Subcutaneous abdominal adipose tissue (tissue), 5 donors: ENCODE measurements around the gene HCAR2.

Experiments used
- H3K27ac ChIP-seq: one replicate; pipeline ENCODE4 v1.7.0; 2013; ENCODE audit warnings: low read depth, mild to moderate bottlenecking, inconsistent platforms, low read length, moderate library complexity
- H3K27me3 ChIP-seq, 5 donors: one replicate each; pipeline ENCODE4 v1.7.0; 2013; ENCODE audit warnings: low read length in 5 of 5, inconsistent platforms in 1 of 5; ENCODE audit not compliant: control insufficient read depth in 5 of 5, insufficient read depth in 4 of 5
- H3K36me3 ChIP-seq, 5 donors: one replicate each; pipeline ENCODE4 v1.7.0; 2013; ENCODE audit warnings: low read length in 5 of 5; ENCODE audit not compliant: control insufficient read depth in 5 of 5, insufficient read depth in 5 of 5
- H3K4me1 ChIP-seq, 5 donors: one replicate each; pipeline ENCODE4 v1.7.0; 2013; ENCODE audit warnings: low read length in 5 of 5, mild to moderate bottlenecking in 3 of 5, moderate library complexity in 1 of 5; ENCODE audit not compliant: control insufficient read depth in 5 of 5, insufficient read depth in 5 of 5
- H3K4me3 ChIP-seq, 5 donors: one replicate each; pipeline ENCODE4 v1.7.0; 2013; ENCODE audit warnings: low read length in 5 of 5, low read depth in 1 of 5
- H3K9ac ChIP-seq, 5 donors: one replicate each; pipeline ENCODE4 v1.7.0; 2013; ENCODE audit warnings: low read length in 5 of 5, mild to moderate bottlenecking in 4 of 5, moderate library complexity in 3 of 5
- H3K9me3 ChIP-seq, 5 donors: one replicate each; pipeline ENCODE4 v1.7.0; 2013; ENCODE audit warnings: low read length in 5 of 5; ENCODE audit not compliant: control insufficient read depth in 5 of 5
- donor health status: healthy.
- donor health status: healthy.
- donor health status: healthy.
- donor health status: healthy.
- donor health status: healthy.

Gene HCAR2

GRCh38 chr12:122732611-122733010, 29.5 kb upstream of the HCAR2 start:
- Histone ChIP-seq H3K9me3 (no peaks in the 10 kb centered on the region), H3K27ac (no peak overlapping the region), H3K4me1 (peaks cover 0 to 36% (median 35%) of the 10 kb centered on the region in 5 donors), H3K27me3 (no peaks in the 10 kb centered on the region), H3K4me3 (no peak overlapping the region), H3K9ac (no peak overlapping the region), H3K36me3 (no peaks in the 10 kb centered on the region)

GRCh38 chr12:122732170-122732569, 29.0 kb upstream of the HCAR2 start:
- Histone ChIP-seq H3K27ac (no peak overlapping the region), H3K9ac (no peak overlapping the region), H3K4me1 (peaks cover 0 to 40% (median 39%) of the 10 kb centered on the region in 5 donors), H3K27me3 (no peaks in the 10 kb centered on the region), H3K4me3 (no peak overlapping the region), H3K36me3 (no peaks in the 10 kb centered on the region), H3K9me3 (no peaks in the 10 kb centered on the region)

- no peaks in the 10 kb centered on the region for H3K36me3 ChIP-seq
- peak within 1 kb of the TSS; percentile 68 to 80 (median 76) for H3K4me3 ChIP-seq
- peak within 1 kb of the TSS; percentile 79 for H3K27ac ChIP-seq
- H3K9me3 ChIP-seq: no peaks in the 10 kb centered on the region
- H3K27me3 ChIP-seq: no peaks in the 10 kb centered on the region
- H3K4me1 ChIP-seq: peaks cover 0 to 55% (median 52%) of the 10 kb centered on the region in 5 donors
- H3K9ac ChIP-seq: peak within 1 kb of the TSS; percentile 38 to 76 (median 65)
Observed at GRCh38 chr12:122730215-122731014, 27.3 kb upstream of the HCAR2 start, which contains the start of gene HCAR1. HCAR1 (minus strand) TSS chr12:122730844; CDS start chr12:122730339, 505 bp downstream.

GRCh38 chr12:122729583-122730214, 26.5 kb upstream of the HCAR2 start:
- Histone ChIP-seq H3K27me3 (no peaks in the 10 kb centered on the region), H3K36me3 (no peaks in the 10 kb centered on the region), H3K9me3 (no peaks in the 10 kb centered on the region), H3K27ac (peak overlapping the region; percentile 79), H3K4me1 (peaks cover 0 to 58% (median 55%) of the 10 kb centered on the region in 5 donors), H3K4me3 (peak overlapping the region; percentile 68 to 80 (median 76)), H3K9ac (peak overlapping the region in 4 of 5 donors; percentile 55 to 76 (median 68))

GRCh38 chr12:122726080-122726558, 23.0 kb upstream of the HCAR2 start:
- H3K36me3 ChIP-seq: no peaks in the 10 kb centered on the region
- H3K4me3 ChIP-seq: peak overlapping the region in 2 of 5 donors; percentile 11 to 32
- peak overlapping the region in 2 of 5 donors; percentile 22 to 55 for H3K9ac ChIP-seq
- H3K9me3 ChIP-seq: no peaks in the 10 kb centered on the region
- no peaks in the 10 kb centered on the region for H3K27me3 ChIP-seq
- no peak overlapping the region for H3K27ac ChIP-seq
- peaks cover 0 to 74% (median 52%) of the 10 kb centered on the region in 5 donors for H3K4me1 ChIP-seq

GRCh38 chr12:122725452-122726079, 22.4 kb upstream of the HCAR2 start:
- peak overlapping the region in 1 of 5 donors; percentile 55 for H3K9ac ChIP-seq
- no peaks in the 10 kb centered on the region for H3K36me3 ChIP-seq
- H3K9me3 ChIP-seq: no peaks in the 10 kb centered on the region
- H3K4me1 ChIP-seq: peaks cover 0 to 70% (median 50%) of the 10 kb centered on the region in 5 donors
- H3K27me3 ChIP-seq: no peaks in the 10 kb centered on the region
- H3K27ac ChIP-seq: no peak overlapping the region
- H3K4me3 ChIP-seq: peak overlapping the region in 3 of 5 donors; percentile 11 to 32 (median 19)

GRCh38 chr12:122724641-122725243, 21.6 kb upstream of the HCAR2 start:
- no peaks in the 10 kb centered on the region for H3K9me3 ChIP-seq
- H3K36me3 ChIP-seq: no peaks in the 10 kb centered on the region
- no peaks in the 10 kb centered on the region for H3K27me3 ChIP-seq
- no peak overlapping the region for H3K27ac ChIP-seq
- H3K4me1 ChIP-seq: peaks cover 0 to 67% (median 48%) of the 10 kb centered on the region in 5 donors
- H3K4me3 ChIP-seq: no peak overlapping the region
- no peak overlapping the region for H3K9ac ChIP-seq

GRCh38 chr12:122722387-122722786, 19.2 kb upstream of the HCAR2 start:
- H3K9ac ChIP-seq: no peak overlapping the region
- H3K9me3 ChIP-seq: no peaks in the 10 kb centered on the region
- no peak overlapping the region for H3K4me3 ChIP-seq
- no peaks in the 10 kb centered on the region for H3K27me3 ChIP-seq
- no peaks in the 10 kb centered on the region for H3K36me3 ChIP-seq
- H3K4me1 ChIP-seq: peaks cover 0 to 45% (median 27%) of the 10 kb centered on the region in 5 donors
- peak overlapping the region; percentile 64 for H3K27ac ChIP-seq

- Histone ChIP-seq H3K4me1 (peaks cover 0 to 39% (median 23%) of the 10 kb centered on the region in 5 donors), H3K4me3 (no peak overlapping the region), H3K36me3 (no peaks in the 10 kb centered on the region), H3K27ac (peak overlapping the region; percentile 64), H3K27me3 (no peaks in the 10 kb centered on the region), H3K9me3 (no peaks in the 10 kb centered on the region), H3K9ac (no peak overlapping the region)
Observed at GRCh38 chr12:122721057-122721545, 17.9 kb upstream of the HCAR2 start.
